Measurements from ENCODE around the gene PAPOLA.

Gene PAPOLA

DNA sequence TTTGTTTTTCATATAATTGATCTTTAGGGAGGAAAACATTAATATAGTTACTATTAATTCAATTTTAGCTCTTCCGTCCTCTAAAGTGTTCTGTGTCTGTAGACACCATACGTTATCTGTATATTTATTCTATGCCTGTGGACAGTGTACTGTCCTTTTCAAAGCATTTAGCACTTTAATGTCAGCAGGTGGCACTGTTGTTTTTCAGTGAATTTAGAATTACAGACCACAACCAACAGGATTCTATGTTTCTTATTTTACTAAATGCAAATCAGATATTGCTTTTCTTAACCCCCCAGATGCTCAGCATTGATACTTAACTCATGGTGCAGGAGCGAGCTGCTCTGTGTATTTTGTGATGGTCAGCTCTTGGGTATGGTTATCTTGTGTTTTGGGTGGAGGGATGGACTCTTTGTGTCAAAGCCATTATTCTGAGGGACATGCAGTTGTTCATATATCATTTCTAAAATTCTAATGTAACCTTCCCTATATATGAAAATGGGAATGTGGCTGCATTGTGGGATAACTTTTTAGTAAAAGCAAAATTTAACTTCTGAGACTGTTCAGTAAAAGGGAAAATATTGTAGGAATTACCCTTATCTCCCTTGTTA lies 65.2 kb downstream of the PAPOLA start:
- no peaks in the 10 kb centered on the region for H3K79me2 ChIP-seq (ENCODE audit: low read length)
- no peaks in the 10 kb centered on the region for H3K4me1 ChIP-seq (ENCODE audit: low read length)
- no peak overlapping the region for H3K9ac ChIP-seq (ENCODE audit: low read length)
- H3K9me3 ChIP-seq (ENCODE audit: insufficient read depth, low read length), result no peaks in the 10 kb centered on the region
- peaks cover 37% of the 10 kb centered on the region for H3K36me3 ChIP-seq (replicated peaks; ENCODE audit: low read depth, low read length)
- H3K4me3 ChIP-seq (ENCODE audit: low read length), result no peak overlapping the region
- H4K20me1 ChIP-seq (ENCODE audit: insufficient read depth, low read length), result no peaks in the 10 kb centered on the region
- no peak overlapping the region for H3K4me2 ChIP-seq (ENCODE audit: low read length)
- TF ChIP-seq CTCF (IDR thresholded peaks at IDR 0.05; ENCODE audit: low read depth, low read length) (peak; percentile 65), EZH2phosphoT487 (IDR thresholded peaks at IDR 0.05; ENCODE audit: low read depth) (no peak)
- no peak overlapping the region for H3K27ac ChIP-seq (ENCODE audit: low read length)
- H3K27me3 ChIP-seq (ENCODE audit: low read depth, low read length), result no peaks in the 10 kb centered on the region
- H2AFZ ChIP-seq (ENCODE audit: low read depth, low read length), result no peak overlapping the region

GRCh38 chr14:96568621-96569020 lies 66.4 kb downstream of the PAPOLA start:
- Histone ChIP-seq H3K9me3 (ENCODE audit: insufficient read depth, low read length) (no peaks in the 10 kb centered on the region), H3K79me2 (ENCODE audit: low read length) (no peaks in the 10 kb centered on the region), H2AFZ (ENCODE audit: low read depth, low read length) (no peak overlapping the region), H3K4me1 (ENCODE audit: low read length) (no peaks in the 10 kb centered on the region), H3K27ac (ENCODE audit: low read length) (no peak overlapping the region), H3K4me3 (ENCODE audit: low read length) (no peak overlapping the region), H3K9ac (ENCODE audit: low read length) (no peak overlapping the region), H3K27me3 (ENCODE audit: low read depth, low read length) (no peaks in the 10 kb centered on the region), H4K20me1 (ENCODE audit: insufficient read depth, low read length) (no peaks in the 10 kb centered on the region), H3K4me2 (ENCODE audit: low read length) (no peak overlapping the region), H3K36me3 (replicated peaks; ENCODE audit: low read depth, low read length) (peaks cover 44% of the 10 kb centered on the region)
- no peak for TF ChIP-seq EZH2phosphoT487 (IDR thresholded peaks at IDR 0.05; ENCODE audit: low read depth)
- no peak for TF ChIP-seq CTCF (IDR thresholded peaks at IDR 0.05; ENCODE audit: low read depth, low read length)

DNA sequence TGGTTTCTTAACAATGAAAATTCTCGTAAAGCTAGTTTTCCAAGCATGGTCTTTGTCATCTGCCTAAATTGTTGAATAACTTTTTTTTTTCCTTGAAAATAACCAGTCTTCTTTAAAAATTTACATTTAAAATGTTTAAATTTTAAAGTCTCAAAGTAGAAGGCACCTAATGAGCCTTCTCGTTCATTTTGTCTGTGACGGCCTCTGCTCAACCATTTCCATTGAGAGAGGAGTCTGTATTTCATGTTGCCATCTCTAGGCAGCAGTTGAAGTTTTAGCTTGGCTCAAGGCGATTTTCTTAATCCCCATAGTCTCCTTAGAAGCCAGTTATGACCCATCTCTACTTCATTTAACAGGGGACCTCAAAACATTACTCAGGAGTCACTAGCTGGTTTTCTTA lies 69.1 kb downstream of the PAPOLA start:
- Histone ChIP-seq H3K4me3 (ENCODE audit: low read length) (no peak overlapping the region), H4K20me1 (ENCODE audit: insufficient read depth, low read length) (no peaks in the 10 kb centered on the region), H3K36me3 (replicated peaks; ENCODE audit: low read depth, low read length) (peaks cover 35% of the 10 kb centered on the region)

More for the DNA sequence above, 69.1 kb downstream of the PAPOLA start:
- Histone ChIP-seq H3K27ac (ENCODE audit: low read length) (no peak overlapping the region), H3K4me1 (ENCODE audit: low read length) (no peaks in the 10 kb centered on the region), H3K27me3 (ENCODE audit: low read depth, low read length) (no peaks in the 10 kb centered on the region), H3K9ac (ENCODE audit: low read length) (no peak overlapping the region), H3K9me3 (ENCODE audit: insufficient read depth, low read length) (no peaks in the 10 kb centered on the region), H3K4me2 (ENCODE audit: low read length) (no peak overlapping the region), H3K79me2 (ENCODE audit: low read length) (no peaks in the 10 kb centered on the region), H2AFZ (ENCODE audit: low read depth, low read length) (no peak overlapping the region)
- TF ChIP-seq EZH2phosphoT487 (IDR thresholded peaks at IDR 0.05; ENCODE audit: low read depth) (no peak), CTCF (IDR thresholded peaks at IDR 0.05; ENCODE audit: low read depth, low read length) (no peak)
